IMR-90 (cell line): ENCODE measurements around the gene PACS1. TPM values are rescaled to one million over a fixed set of nuclear protein-coding genes. Genes with fewer than 3 reads are reported as not detected.

Experiments
- ATAC-seq: fragments of 200-7000 bp; cut with Tn5 transposase; 2 replicates; pipeline ENCODE4 v1.9.1; 2020; ENCODE audit warnings: low read depth, mild to moderate bottlenecking, moderate library complexity
- BruUV-seq: library from RNA; stranded (reverse); fragments of 400-500 nt; replicated peaks from 2 replicates; lab custom pipeline; 2021; lab: Mats Ljungman, UMichigan
- CTCF ChIA-PET: fragments of 300-600 bp; formaldehyde crosslinking; extraction: SDS; loops from one replicate; lab custom pipeline; 2021; ENCODE audit warnings: antibody characterized with exemption; lab: Yijun Ruan, JAX
- POLR2A ChIA-PET: fragments of 300-600 bp; sonication (Branson Sonifier 250); formaldehyde crosslinking; loops from one replicate; lab custom pipeline; 2022; ENCODE audit warnings: antibody characterized with exemption; ENCODE audit not compliant: unreplicated experiment; lab: Charles Lee
- DNase-seq: peaks from one replicate; pipeline ENCODE4 v3.0.0; 2013
- H2AFZ ChIP-seq: replicated peaks from 2 replicates; pipeline ENCODE3; 2013; ENCODE audit warnings: low read length, mild to moderate bottlenecking; ENCODE audit not compliant: poor library complexity
- H2AK5ac ChIP-seq: 2 replicates; pipeline ENCODE4 v1.6.1; 2013; ENCODE audit warnings: low read depth, low read length, inconsistent platforms
- H2AK9ac ChIP-seq: replicated peaks from 2 replicates; pipeline ENCODE3; 2013; ENCODE audit warnings: mild to moderate bottlenecking, low read depth, low read length, moderate library complexity; ENCODE audit not compliant: poor library complexity
- H2BK120ac ChIP-seq: 2 replicates; pipeline ENCODE4 v1.6.1; 2013; ENCODE audit warnings: low read depth, low read length, inconsistent platforms
- H2BK15ac ChIP-seq: 3 replicates; pipeline ENCODE4 v1.6.1; 2013; ENCODE audit warnings: low read depth, low read length, inconsistent platforms
- H2BK20ac ChIP-seq: 2 replicates; pipeline ENCODE4 v1.6.1; 2013; ENCODE audit warnings: low read depth, mild to moderate bottlenecking, inconsistent platforms, low read length, moderate library complexity
- H2BK5ac ChIP-seq: 2 replicates; pipeline ENCODE4 v1.6.1; 2013; ENCODE audit warnings: mild to moderate bottlenecking, low read depth, low read length, inconsistent platforms; ENCODE audit not compliant: poor library complexity, severe bottlenecking
- H3K14ac ChIP-seq: replicated peaks from 2 replicates; pipeline ENCODE4 v1.6.1; 2013; ENCODE audit warnings: low read depth, low read length, inconsistent platforms
- H3K18ac ChIP-seq: 2 replicates; pipeline ENCODE4 v1.6.1; 2013; ENCODE audit warnings: low read depth, low read length, control low read depth
- H3K23ac ChIP-seq: 2 replicates; pipeline ENCODE4 v1.6.1; 2013; ENCODE audit warnings: low read depth, low read length, inconsistent platforms
- H3K27ac ChIP-seq: 2 replicates; pipeline ENCODE4 v1.5.1; 2013; ENCODE audit warnings: mild to moderate bottlenecking, control low read depth, low read length; ENCODE audit not compliant: insufficient read depth
- H3K27me3 ChIP-seq: 2 replicates; pipeline ENCODE4 v1.6.1; 2013; ENCODE audit warnings: low read length; ENCODE audit not compliant: control insufficient read depth, insufficient read depth
- H3K36me3 ChIP-seq: 2 replicates; pipeline ENCODE4 v1.6.1; 2013; ENCODE audit warnings: low read length, mixed read lengths; ENCODE audit not compliant: control insufficient read depth, insufficient read depth
- H3K4ac ChIP-seq: 2 replicates; pipeline ENCODE4 v1.6.1; 2013; ENCODE audit warnings: low read depth, low read length, inconsistent platforms
- H3K4me1 ChIP-seq: 2 replicates; pipeline ENCODE4 v1.6.1; 2013; ENCODE audit warnings: low read length, mixed read lengths; ENCODE audit not compliant: control insufficient read depth, insufficient read depth
- H3K4me2 ChIP-seq: 2 replicates; pipeline ENCODE4 v1.6.1; 2013; ENCODE audit warnings: low read depth, mild to moderate bottlenecking, control low read depth, low read length, moderate library complexity
- H3K4me3 ChIP-seq: 2 replicates; pipeline ENCODE4 v1.5.1; 2013; ENCODE audit warnings: low read depth, mild to moderate bottlenecking, control low read depth, low read length, moderate library complexity; ENCODE audit not compliant: insufficient read depth
- H3K56ac ChIP-seq: 2 replicates; pipeline ENCODE4 v1.6.1; 2013; ENCODE audit warnings: low read length, inconsistent platforms; ENCODE audit not compliant: insufficient read depth; ENCODE audit errors: extremely low read depth
- H3K79me1 ChIP-seq, 2 experiments: 2 replicates each; pipeline ENCODE4 v1.6.1; 2013; ENCODE audit warnings: low read length in 2 of 2, inconsistent platforms in 1 of 2, low read depth in 1 of 2
- H3K9ac ChIP-seq: 2 replicates; pipeline ENCODE4 v1.6.1; 2013; ENCODE audit warnings: low read depth, low read length, control low read depth
- H3K9me1 ChIP-seq: 2 replicates; pipeline ENCODE4 v1.6.1; 2013; ENCODE audit warnings: low read length, inconsistent platforms; ENCODE audit not compliant: insufficient read depth
- H3K9me3 ChIP-seq: 2 replicates; pipeline ENCODE4 v1.6.1; 2013; ENCODE audit warnings: low read length; ENCODE audit not compliant: control insufficient read depth, insufficient read depth
- H4K20me1 ChIP-seq: 2 replicates; pipeline ENCODE4 v1.6.1; 2013; ENCODE audit warnings: low read length, inconsistent platforms; ENCODE audit not compliant: insufficient read depth
- H4K5ac ChIP-seq: 2 replicates; pipeline ENCODE4 v1.6.1; 2013; ENCODE audit warnings: mild to moderate bottlenecking, low read depth, low read length, control low read depth
- H4K8ac ChIP-seq, 2 experiments: 2 replicates each; pipeline ENCODE4 v1.6.1; 2013; ENCODE audit warnings: low read depth in 2 of 2, low read length in 2 of 2, control low read depth in 1 of 2, inconsistent platforms in 1 of 2
- H4K91ac ChIP-seq: 2 replicates; pipeline ENCODE4 v1.6.1; 2013; ENCODE audit warnings: low read depth, low read length, inconsistent platforms; ENCODE audit not compliant: insufficient read depth
- BHLHE40 ChIP-seq: fragments of 150-350 bp; IDR thresholded peaks from 2 replicates; pipeline ENCODE4 v1.6.1; 2016; ENCODE audit warnings: mild to moderate bottlenecking, low read depth, low read length
- CEBPB ChIP-seq: IDR thresholded peaks from 2 replicates; pipeline ENCODE4 v1.6.1; 2012; ENCODE audit warnings: low read depth, low read length, improper control_type of control experiment
- CHD1 ChIP-seq: IDR thresholded peaks from 2 replicates; pipeline ENCODE4 v1.6.1; 2012; ENCODE audit warnings: low read depth, low read length, improper control_type of control experiment
- FOS ChIP-seq: fragments of 150-350 bp; IDR thresholded peaks from 2 replicates; pipeline ENCODE4 v1.6.1; 2016; ENCODE audit warnings: low read depth, low read length
- MAFK ChIP-seq: IDR thresholded peaks from 2 replicates; pipeline ENCODE4 v1.6.1; 2012; ENCODE audit warnings: low read depth, low read length, improper control_type of control experiment
- MAZ ChIP-seq: IDR thresholded peaks from 2 replicates; pipeline ENCODE4 v1.6.1; 2012; ENCODE audit warnings: low read depth, mild to moderate bottlenecking, low read length, improper control_type of control experiment, moderate library complexity, borderline replicate concordance
- MXI1 ChIP-seq: IDR thresholded peaks from 2 replicates; pipeline ENCODE4 v1.6.1; 2012; ENCODE audit warnings: low read depth, mild to moderate bottlenecking, low read length, moderate library complexity, borderline replicate concordance
- NFE2L2 ChIP-seq: fragments of 150-350 bp; IDR thresholded peaks from 2 replicates; pipeline ENCODE4 v1.6.1; 2016; ENCODE audit warnings: low read depth, mild to moderate bottlenecking, low read length
- POLR2A ChIP-seq: IDR thresholded peaks from 2 replicates; pipeline ENCODE4 v1.6.1; 2012; ENCODE audit warnings: mild to moderate bottlenecking, low read depth, low read length
- RAD21 ChIP-seq: IDR thresholded peaks from 2 replicates; pipeline ENCODE4 v1.6.1; 2012; ENCODE audit warnings: low read length, improper control_type of control experiment
- RCOR1 ChIP-seq: IDR thresholded peaks from 2 replicates; pipeline ENCODE4 v1.6.1; 2012; ENCODE audit warnings: mild to moderate bottlenecking, low read length, improper control_type of control experiment; ENCODE audit not compliant: insufficient replicate concordance
- RFX5 ChIP-seq: IDR thresholded peaks from 2 replicates; pipeline ENCODE4 v1.8.0; 2012; ENCODE audit warnings: low read depth, mild to moderate bottlenecking, low read length, moderate library complexity
- SMC3 ChIP-seq: fragments of 150-350 bp; IDR thresholded peaks from 2 replicates; pipeline ENCODE4 v1.6.1; 2016; ENCODE audit warnings: low read depth, mild to moderate bottlenecking, antibody characterized with exemption, low read length, moderate library complexity
- USF2 ChIP-seq: fragments of 150-350 bp; IDR thresholded peaks from 2 replicates; pipeline ENCODE4 v1.6.1; 2017; ENCODE audit warnings: mild to moderate bottlenecking, antibody characterized with exemption, low read length, low read depth
- WGBS, 2 experiments: methylation state at CpG; one replicate each; pipeline versions ENCODE4 v1.1.5 to v1.1.7; 2013; ENCODE audit warnings: missing lambda C conversion rate in 2 of 2; ENCODE audit not compliant: insufficient read length in 1 of 2; ENCODE audit errors: extremely low coverage in 2 of 2; 5-methylcytosine and 5-hydroxymethylcytosine counted together
- dilution Hi-C: fragments of 300-500 bp; cut with HindIII; formaldehyde crosslinking; loops from one replicate; pipeline ENCODE4 v1.14.3; 2018; ENCODE audit warnings: low sequenced_read_pairs; ENCODE audit not compliant: unreplicated experiment
- in situ Hi-C: fragments of 300-500 bp; cut with MboI; formaldehyde crosslinking; loops from 3 replicates; pipeline ENCODE4 v1.14.3; 2019; ENCODE audit warnings: low sequenced_read_pairs, inconsistent platforms, mixed read lengths
- intact Hi-C: fragments of 100-400 bp; cut with micrococcal nuclease; formaldehyde crosslinking; loops from 2 replicates; pipeline ENCODE4 v1.10.0; 2022
- polyA plus RNA-seq, 3 experiments: library from polyadenylated mRNA; depleted of rRNA; stranded (reverse); fragments of >200 nt; gene quantifications; 2 replicates each; pipeline ENCODE4 v1.2.3, GENCODE V29; 2012; ENCODE audit warnings: low replicate concordance in 1 of 3
- total RNA-seq: library from RNA; depleted of rRNA; stranded (reverse); fragments of >200 nt; gene quantifications from 2 replicates; pipeline ENCODE4 v1.2.3, GENCODE V29; 2012
- TF ChIP-seq, protein P1 (sequence below): conservative IDR thresholded peaks from 2 replicates; pipeline ENCODE4 v1.5.1; 2012; ENCODE audit warnings: mild to moderate bottlenecking, low read depth, low read length, improper control_type of control experiment
- TF ChIP-seq, protein P2 (sequence below): fragments of 150-350 bp; IDR thresholded peaks from 2 replicates; pipeline ENCODE4 v1.6.1; 2016; ENCODE audit warnings: low read depth, mild to moderate bottlenecking, low read length, moderate library complexity, borderline replicate concordance

PACS1 gene
- total and polyA plus RNA-seq, 2 of the 4 experiments (the other 2 are of a cell fraction), result 7.3 to 32.0 TPM

DNA sequence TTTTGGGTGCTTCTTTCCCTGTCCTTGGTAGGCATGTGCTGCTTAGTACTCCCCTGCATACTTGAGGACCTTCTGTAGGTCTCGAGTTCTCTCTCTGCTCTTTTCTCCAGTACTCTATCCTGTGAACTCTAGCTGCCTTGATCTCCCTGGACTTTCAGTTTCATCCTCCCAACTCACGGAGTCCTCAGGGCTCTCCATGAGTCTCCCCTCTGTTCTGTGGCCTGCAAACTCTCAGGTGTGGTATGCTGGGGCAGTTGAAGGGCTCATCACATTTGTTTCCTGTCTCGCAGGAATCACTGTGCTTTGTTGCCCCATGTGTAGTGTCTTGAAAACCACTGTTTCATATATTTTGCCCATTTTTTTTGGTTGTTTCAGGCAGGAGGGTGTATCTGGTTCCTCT lies 3.3 kb upstream of the PACS1 start:
- Histone ChIP-seq H3K27ac (no peak overlapping the region), H3K27me3 (no peaks in the 10 kb centered on the region), H2AK9ac (no peak overlapping the region), H3K4ac (no peak overlapping the region), H3K9ac (no peak overlapping the region), H2BK5ac (no peak overlapping the region), H2BK15ac (no peak overlapping the region), H4K5ac (no peak overlapping the region), H3K4me3 (no peak overlapping the region), H3K9me3 (no peaks in the 10 kb centered on the region), H2AK5ac (no peak overlapping the region), H3K56ac (no peak overlapping the region), H3K4me2 (no peak overlapping the region), H3K4me1 (peaks cover 10% of the 10 kb centered on the region), H2BK120ac (no peak overlapping the region), H2BK20ac (no peak overlapping the region), H4K8ac (no peak overlapping the region), H3K14ac (no peak overlapping the region), H3K79me1 (peaks cover 23 to 55% of the 10 kb centered on the region in 2 experiments), H4K91ac (no peak overlapping the region), H2AFZ (no peak overlapping the region), H3K9me1 (peaks cover 9% of the 10 kb centered on the region), H3K23ac (no peak overlapping the region), H3K18ac (no peak overlapping the region), H4K20me1 (peaks cover 21% of the 10 kb centered on the region), H3K36me3 (peaks cover 50% of the 10 kb centered on the region)
- dilution Hi-C loops, result no loop called here
- POLR2A ChIA-PET, result no interaction called here
- in situ Hi-C loops, result no loop called here
- TF ChIP-seq USF2 (no peak), RCOR1 (no peak), RFX5 (no peak), FOS (no peak), RAD21 (no peak), BHLHE40 (no peak), SMC3 (no peak), CHD1 (no peak), CEBPB (no peak), MXI1 (no peak), MAZ (no peak), NFE2L2 (no peak), MAFK (no peak), POLR2A (no peak)
- TF ChIP-seq, protein P1, sequence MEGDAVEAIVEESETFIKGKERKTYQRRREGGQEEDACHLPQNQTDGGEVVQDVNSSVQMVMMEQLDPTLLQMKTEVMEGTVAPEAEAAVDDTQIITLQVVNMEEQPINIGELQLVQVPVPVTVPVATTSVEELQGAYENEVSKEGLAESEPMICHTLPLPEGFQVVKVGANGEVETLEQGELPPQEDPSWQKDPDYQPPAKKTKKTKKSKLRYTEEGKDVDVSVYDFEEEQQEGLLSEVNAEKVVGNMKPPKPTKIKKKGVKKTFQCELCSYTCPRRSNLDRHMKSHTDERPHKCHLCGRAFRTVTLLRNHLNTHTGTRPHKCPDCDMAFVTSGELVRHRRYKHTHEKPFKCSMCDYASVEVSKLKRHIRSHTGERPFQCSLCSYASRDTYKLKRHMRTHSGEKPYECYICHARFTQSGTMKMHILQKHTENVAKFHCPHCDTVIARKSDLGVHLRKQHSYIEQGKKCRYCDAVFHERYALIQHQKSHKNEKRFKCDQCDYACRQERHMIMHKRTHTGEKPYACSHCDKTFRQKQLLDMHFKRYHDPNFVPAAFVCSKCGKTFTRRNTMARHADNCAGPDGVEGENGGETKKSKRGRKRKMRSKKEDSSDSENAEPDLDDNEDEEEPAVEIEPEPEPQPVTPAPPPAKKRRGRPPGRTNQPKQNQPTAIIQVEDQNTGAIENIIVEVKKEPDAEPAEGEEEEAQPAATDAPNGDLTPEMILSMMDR, result no peak
- TF ChIP-seq, protein P2, sequence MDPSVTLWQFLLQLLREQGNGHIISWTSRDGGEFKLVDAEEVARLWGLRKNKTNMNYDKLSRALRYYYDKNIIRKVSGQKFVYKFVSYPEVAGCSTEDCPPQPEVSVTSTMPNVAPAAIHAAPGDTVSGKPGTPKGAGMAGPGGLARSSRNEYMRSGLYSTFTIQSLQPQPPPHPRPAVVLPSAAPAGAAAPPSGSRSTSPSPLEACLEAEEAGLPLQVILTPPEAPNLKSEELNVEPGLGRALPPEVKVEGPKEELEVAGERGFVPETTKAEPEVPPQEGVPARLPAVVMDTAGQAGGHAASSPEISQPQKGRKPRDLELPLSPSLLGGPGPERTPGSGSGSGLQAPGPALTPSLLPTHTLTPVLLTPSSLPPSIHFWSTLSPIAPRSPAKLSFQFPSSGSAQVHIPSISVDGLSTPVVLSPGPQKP, result no peak
- CTCF ChIA-PET, result no interaction called here
- no peak for ATAC-seq
- no CpG with 5 or more reads among the region's 3 CpGs for WGBS, 2 experiments
- DNase-seq, result no peak
- BruUV-seq, result no TSS peak
- intact Hi-C loops, result no loop called here
